GM12891 (cell line): Measurements from ENCODE around the gene SNX19.

ENCODE experiments used
- PAX5 ChIP-seq: IDR thresholded peaks from 2 replicates; pipeline ENCODE4 v1.6.1; 2011; ENCODE audit warnings: low read length, moderate library complexity, mild to moderate bottlenecking; ENCODE audit not compliant: insufficient read depth, severe bottlenecking
- POLR2A ChIP-seq: IDR thresholded peaks from 2 replicates; pipeline ENCODE4 v1.6.1; 2011; ENCODE audit warnings: low read depth, low read length, control low read depth
- POLR2AphosphoS5 ChIP-seq: IDR thresholded peaks from 2 replicates; pipeline ENCODE4 v1.6.1; 2011; ENCODE audit warnings: low read depth, low read length, control low read depth
- POU2F2 ChIP-seq: IDR thresholded peaks from 2 replicates; pipeline ENCODE4 v1.6.1; 2011; ENCODE audit warnings: low read depth, mild to moderate bottlenecking, control low read depth, low read length, moderate library complexity
- SPI1 ChIP-seq: IDR thresholded peaks from 2 replicates; pipeline ENCODE4 v1.6.1; 2011; ENCODE audit warnings: low read depth, low read length, control low read depth
- TAF1 ChIP-seq: IDR thresholded peaks from 2 replicates; pipeline ENCODE4 v1.6.1; 2011; ENCODE audit warnings: low read depth, low read length, control low read depth

GRCh38 chr11:130947889-130948288 lies 31.6 kb upstream of the SNX19 start:
- TF ChIP-seq POLR2AphosphoS5 (no peak), SPI1 (no peak), POLR2A (no peak), TAF1 (no peak), POU2F2 (no peak), PAX5 (no peak)
